Activated B cell treated with CpG ODN at 0.5 μM for 24 hours (primary cell): ENCODE measurements around the gene RASA3. TPM values are rescaled to one million over a fixed set of nuclear protein-coding genes. Genes with fewer than 3 reads are reported as not detected.
A peak's percentile ranks its signal among the peaks of the same experiment; 100 is the strongest.

Source experiments
- ATAC-seq: fragments of 200-7000 bp; cut with Tn5 transposase; one replicate; pipeline ENCODE4 v1.10.0; 2021; ENCODE audit warnings: low read depth, mild to moderate bottlenecking, moderate library complexity
- CTCF ChIA-PET: fragments of 350-600 bp; sonication (Branson Sonifier 250); formaldehyde crosslinking; loops from one replicate; lab custom pipeline; 2021; ENCODE audit warnings: antibody characterized with exemption; lab: Charles Lee
- POLR2A ChIA-PET: fragments of 350-600 bp; sonication (Branson Sonifier 250); formaldehyde crosslinking; loops from one replicate; lab custom pipeline; 2021; ENCODE audit warnings: antibody characterized with exemption; lab: Charles Lee
- DNase-seq: peaks from one replicate; pipeline ENCODE4 v3.0.0; 2022
- H3K27ac Mint-ChIP-seq: one replicate; pipeline ENCODE4 v1.8.0; 2020; ENCODE audit warnings: mixed read lengths
- H3K27me3 Mint-ChIP-seq: one replicate; pipeline ENCODE4 v1.8.0; 2021; ENCODE audit warnings: mixed read lengths
- H3K36me3 Mint-ChIP-seq: one replicate; pipeline ENCODE4 v1.8.0; 2021; ENCODE audit warnings: low read depth, mixed read lengths
- H3K4me1 Mint-ChIP-seq: one replicate; pipeline ENCODE4 v1.8.0; 2021; ENCODE audit warnings: mixed read lengths
- H3K4me3 Mint-ChIP-seq: one replicate; pipeline ENCODE4 v1.8.0; 2020; ENCODE audit warnings: mild to moderate bottlenecking, mixed read lengths
- H3K9me3 Mint-ChIP-seq: one replicate; pipeline ENCODE4 v1.8.0; 2020; ENCODE audit warnings: mixed read lengths
- intact Hi-C: fragments of 100-400 bp; cut with micrococcal nuclease; formaldehyde crosslinking; loops from one replicate; pipeline ENCODE4 v1.15.1; 2024
- total RNA-seq: library from RNA; stranded (reverse); gene quantifications from 2 replicates; pipeline ENCODE4 v1.2.3, GENCODE V29; 2022
- TF ChIP-seq, protein P1 (sequence below): fragments of 200-600 bp; IDR thresholded peaks from one replicate; pipeline ENCODE4 v1.8.0; 2022; ENCODE audit warnings: antibody characterized with exemption, mild to moderate bottlenecking

RASA3 gene
- total RNA-seq, 1 donor from 2014 or later = 20.4 TPM

DNA sequence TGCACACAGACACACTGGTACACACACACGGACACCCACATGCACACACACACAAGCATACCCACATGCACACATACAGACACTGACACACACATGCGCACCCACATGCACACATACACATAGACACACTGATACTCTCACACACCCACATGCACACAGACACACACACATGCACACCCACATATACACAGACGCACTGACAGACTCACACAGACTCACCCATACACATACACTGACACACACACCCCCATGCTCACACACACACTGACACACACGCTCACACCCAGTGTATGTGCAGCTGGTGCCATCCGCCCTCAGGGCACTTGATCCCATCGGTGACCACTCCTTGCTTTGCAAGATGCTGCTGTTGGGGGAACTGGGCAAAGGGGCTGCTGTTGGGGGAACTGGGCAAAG lies 9.7 kb upstream of the RASA3 start:
- ATAC-seq (no peak), DNase-seq (no peak)
- Mint-ChIP-seq H3K9me3 (no peaks in the 10 kb centered on the region), H3K4me3 (no peak overlapping the region), H3K36me3 (no peaks in the 10 kb centered on the region), H3K27ac (no peak overlapping the region), H3K27me3 (no peaks in the 10 kb centered on the region), H3K4me1 (no peaks in the 10 kb centered on the region)
- intact Hi-C loops = loop anchor here (2.0 kb wide), 2 partner anchors 13 to 21 kb away; no protein-coding TSS in a partner anchor
- ChIA-PET POLR2A (interaction anchor here (1.4 kb wide), 1 partner anchor 12 kb away, joined by 3 read pairs; no protein-coding TSS in a partner anchor), CTCF (no interaction called here)
- TF ChIP-seq, protein P1, sequence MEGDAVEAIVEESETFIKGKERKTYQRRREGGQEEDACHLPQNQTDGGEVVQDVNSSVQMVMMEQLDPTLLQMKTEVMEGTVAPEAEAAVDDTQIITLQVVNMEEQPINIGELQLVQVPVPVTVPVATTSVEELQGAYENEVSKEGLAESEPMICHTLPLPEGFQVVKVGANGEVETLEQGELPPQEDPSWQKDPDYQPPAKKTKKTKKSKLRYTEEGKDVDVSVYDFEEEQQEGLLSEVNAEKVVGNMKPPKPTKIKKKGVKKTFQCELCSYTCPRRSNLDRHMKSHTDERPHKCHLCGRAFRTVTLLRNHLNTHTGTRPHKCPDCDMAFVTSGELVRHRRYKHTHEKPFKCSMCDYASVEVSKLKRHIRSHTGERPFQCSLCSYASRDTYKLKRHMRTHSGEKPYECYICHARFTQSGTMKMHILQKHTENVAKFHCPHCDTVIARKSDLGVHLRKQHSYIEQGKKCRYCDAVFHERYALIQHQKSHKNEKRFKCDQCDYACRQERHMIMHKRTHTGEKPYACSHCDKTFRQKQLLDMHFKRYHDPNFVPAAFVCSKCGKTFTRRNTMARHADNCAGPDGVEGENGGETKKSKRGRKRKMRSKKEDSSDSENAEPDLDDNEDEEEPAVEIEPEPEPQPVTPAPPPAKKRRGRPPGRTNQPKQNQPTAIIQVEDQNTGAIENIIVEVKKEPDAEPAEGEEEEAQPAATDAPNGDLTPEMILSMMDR = no peak

DNA sequence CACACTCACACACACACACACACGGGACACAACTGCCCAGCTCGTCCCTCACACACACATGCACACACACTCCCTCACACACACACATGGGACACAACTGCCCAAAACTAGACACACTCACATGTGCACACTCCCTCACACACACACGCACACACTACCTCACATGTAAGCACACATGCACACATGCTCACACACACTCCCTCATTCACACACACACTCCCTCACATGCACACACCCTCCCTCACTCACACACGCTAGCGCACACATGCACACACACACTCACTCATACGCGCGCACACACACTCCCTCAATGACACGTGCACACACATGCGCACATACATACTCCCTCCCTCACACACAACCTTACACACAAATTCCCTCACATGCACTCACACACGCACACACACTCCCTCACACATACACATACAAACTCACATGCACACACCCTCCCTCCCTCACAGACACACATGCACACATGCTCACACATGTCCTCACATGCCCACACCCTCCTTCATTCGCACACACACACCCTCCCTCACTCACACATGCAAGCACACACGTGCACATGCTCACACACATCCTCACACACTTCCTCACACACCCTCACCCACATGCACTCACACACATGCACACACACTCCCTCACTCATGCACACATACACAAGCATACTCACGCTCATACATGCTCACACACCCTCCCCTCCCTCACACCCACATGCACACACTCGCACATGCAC lies 9.0 kb upstream of the RASA3 start:
- H3K27me3 Mint-ChIP-seq = no peaks in the 10 kb centered on the region
- H3K9me3 Mint-ChIP-seq = no peaks in the 10 kb centered on the region
- no peak overlapping the region for H3K27ac Mint-ChIP-seq
- intact Hi-C loops = no loop called here
- no peak for DNase-seq
- TF ChIP-seq, protein P1 = no peak
- no peak overlapping the region for H3K4me3 Mint-ChIP-seq
- CTCF ChIA-PET = no interaction called here
- no peaks in the 10 kb centered on the region for H3K36me3 Mint-ChIP-seq
- ATAC-seq = no peak
- POLR2A ChIA-PET = interaction anchor here (1.2 to 1.9 kb wide), 3 partner anchors 11 to 32 kb away, joined by 3 to 15 read pairs (median 3); partner anchors contain the start of gene RASA3
- no peaks in the 10 kb centered on the region for H3K4me1 Mint-ChIP-seq

DNA sequence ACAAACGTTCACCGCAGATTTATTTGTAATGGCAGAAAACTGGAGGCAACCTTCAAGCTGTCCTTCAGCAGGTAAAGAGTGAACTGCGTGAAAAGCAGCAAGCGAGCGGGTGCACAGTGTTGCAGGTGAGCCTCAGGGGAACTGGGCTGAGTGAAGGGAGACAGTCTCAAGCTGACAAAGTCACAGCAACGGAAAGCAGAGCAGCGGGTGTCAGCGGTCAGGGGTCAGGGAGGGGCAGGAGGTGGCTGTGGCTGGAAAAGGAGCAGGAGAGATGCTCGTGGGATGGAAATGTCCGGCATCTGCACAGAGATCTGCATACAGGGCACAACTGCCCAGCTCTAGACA lies 8.5 kb upstream of the RASA3 start:
- TF ChIP-seq, protein P1 = no peak
- DNase-seq = no peak
- ChIA-PET CTCF (interaction anchor here (1.1 kb wide), 1 partner anchor 82 kb away, joined by 4 read pairs; no protein-coding TSS in a partner anchor), POLR2A (interaction anchor here (1.2 to 1.9 kb wide), 5 partner anchors 7 to 73 kb away, joined by 3 to 15 read pairs (median 3); partner anchors contain the start of gene RASA3)
- Mint-ChIP-seq H3K9me3 (no peaks in the 10 kb centered on the region), H3K27ac (no peak overlapping the region), H3K36me3 (no peaks in the 10 kb centered on the region), H3K4me3 (no peak overlapping the region), H3K4me1 (no peaks in the 10 kb centered on the region), H3K27me3 (no peaks in the 10 kb centered on the region)
- ATAC-seq = peak; percentile 60
- intact Hi-C loops = loop anchor here (1.0 kb wide), 1 partner anchor 9 kb away; the partner anchor contains the start of gene RASA3

DNA sequence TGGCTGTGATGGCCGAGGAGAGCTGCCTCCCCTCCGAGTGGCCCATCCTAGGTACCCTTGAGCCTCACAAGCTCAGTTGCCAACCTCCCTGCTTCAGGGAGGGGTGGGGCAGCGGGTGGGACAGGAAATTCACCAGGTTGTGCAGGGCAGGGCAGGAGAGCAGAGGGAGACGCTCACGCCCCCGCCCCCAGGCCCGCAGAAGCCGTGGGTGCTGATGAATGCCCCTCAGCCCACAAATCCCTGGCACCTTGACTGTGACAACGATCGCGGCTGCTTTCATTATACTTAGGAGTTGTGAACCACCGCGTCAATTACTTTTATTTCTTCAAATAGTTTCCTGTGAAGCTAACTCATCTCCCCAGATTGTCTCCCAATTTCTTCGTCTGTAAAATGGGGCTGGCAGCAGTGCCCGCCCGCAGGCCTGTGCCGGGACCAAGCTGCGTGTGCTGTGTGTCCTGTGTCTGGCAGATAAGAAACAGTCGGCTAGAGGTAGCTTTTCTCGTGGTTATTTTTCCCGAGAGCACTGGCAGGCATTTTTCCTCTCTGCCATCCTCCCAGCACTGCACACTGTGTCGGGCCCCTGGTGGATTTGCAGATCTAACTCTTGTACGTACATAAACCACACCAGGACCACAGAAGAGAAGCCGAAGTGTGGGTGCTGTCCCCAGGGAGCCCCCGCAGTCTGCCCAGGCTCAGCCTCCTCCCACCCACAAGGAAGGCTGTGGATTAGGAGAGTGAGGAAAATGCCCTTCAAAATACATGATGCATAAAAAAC lies 7.9 kb upstream of the RASA3 start:
- no peak overlapping the region for H3K4me3 Mint-ChIP-seq
- no peaks in the 10 kb centered on the region for H3K27me3 Mint-ChIP-seq
- ATAC-seq = peak; percentile 41
- intact Hi-C loops = loop anchor here (1.0 kb wide), 1 partner anchor 8 kb away; the partner anchor contains the start of gene RASA3
- ChIA-PET POLR2A (interaction anchor here (1.2 to 1.9 kb wide), 5 partner anchors 8 to 73 kb away, joined by 3 to 15 read pairs (median 3); partner anchors contain the start of gene RASA3), CTCF (interaction anchor here (1.1 kb wide), 1 partner anchor 83 kb away, joined by 4 read pairs; no protein-coding TSS in a partner anchor)
- TF ChIP-seq, protein P1 = no peak
- no peaks in the 10 kb centered on the region for H3K36me3 Mint-ChIP-seq
- H3K27ac Mint-ChIP-seq = no peak overlapping the region
- no peaks in the 10 kb centered on the region for H3K9me3 Mint-ChIP-seq
- no peaks in the 10 kb centered on the region for H3K4me1 Mint-ChIP-seq
- no peak for DNase-seq
